Ascending aorta (tissue), 2 donors: ENCODE measurements around the gene RUFY1. TPM values are rescaled to one million over a fixed set of nuclear protein-coding genes. Genes with fewer than 3 reads are reported as not detected.
"Not testable (repeated sequence)": the region's sequence is repeated elsewhere in the genome, so short reads cannot be mapped to it uniquely, and the experiment has no call there.

ENCODE experiments used
- DNase-seq, 2 donors: peaks; one replicate each; pipeline ENCODE4 v3.0.0-alpha.2; 2019; ENCODE audit warnings: low spot score in 2 of 2
- H3K27ac ChIP-seq, 2 donors: fragments of 200-600 bp; sonication (generic); one replicate each; pipeline ENCODE4 v1.5.1; 2016 to 2017; ENCODE audit warnings: mild to moderate bottlenecking in 1 of 2
- H3K27me3 ChIP-seq: fragments of 200-600 bp; sonication (generic); one replicate; pipeline ENCODE4 v1.5.1; 2017
- H3K36me3 ChIP-seq, 2 donors: fragments of 200-600 bp; sonication (generic); one replicate each; pipeline ENCODE4 v1.5.1; 2016
- H3K4me1 ChIP-seq, 2 donors: fragments of 200-600 bp; sonication (generic); one replicate each; pipeline ENCODE4 v1.5.1; 2016 to 2017; ENCODE audit warnings: mild to moderate bottlenecking in 1 of 2
- H3K4me3 ChIP-seq, 2 donors: fragments of 200-600 bp; sonication (generic); one replicate each; pipeline ENCODE4 v1.5.1; 2016 to 2017; ENCODE audit warnings: mild to moderate bottlenecking in 1 of 2
- H3K9me3 ChIP-seq, 2 donors: fragments of 200-600 bp; sonication (generic); one replicate each; pipeline ENCODE4 v1.5.1; 2016
- intact Hi-C: fragments of 100-400 bp; cut with DNase I; formaldehyde crosslinking; loops from one replicate; pipeline ENCODE4 v1.15.1; 2023
- total RNA-seq: library from RNA; depleted of rRNA; stranded (reverse); fragments of >200 nt; gene quantifications from one replicate; pipeline ENCODE4 v1.1.0, GENCODE V29; 2016
- TF ChIP-seq, protein P1 (sequence below), 3 experiments: fragments of 200-600 bp in 2 of 3; fragments of 450-650 bp in 1 of 3; sonication (generic) in 2 of 3; IDR thresholded peaks; one replicate each; pipeline ENCODE4 v1.5.1; 2016 to 2019; ENCODE audit warnings: antibody characterized with exemption in 3 of 3, mild to moderate bottlenecking in 1 of 3, moderate library complexity in 1 of 3

The RUFY1 gene
- 12.2 TPM for total RNA-seq

DNA sequence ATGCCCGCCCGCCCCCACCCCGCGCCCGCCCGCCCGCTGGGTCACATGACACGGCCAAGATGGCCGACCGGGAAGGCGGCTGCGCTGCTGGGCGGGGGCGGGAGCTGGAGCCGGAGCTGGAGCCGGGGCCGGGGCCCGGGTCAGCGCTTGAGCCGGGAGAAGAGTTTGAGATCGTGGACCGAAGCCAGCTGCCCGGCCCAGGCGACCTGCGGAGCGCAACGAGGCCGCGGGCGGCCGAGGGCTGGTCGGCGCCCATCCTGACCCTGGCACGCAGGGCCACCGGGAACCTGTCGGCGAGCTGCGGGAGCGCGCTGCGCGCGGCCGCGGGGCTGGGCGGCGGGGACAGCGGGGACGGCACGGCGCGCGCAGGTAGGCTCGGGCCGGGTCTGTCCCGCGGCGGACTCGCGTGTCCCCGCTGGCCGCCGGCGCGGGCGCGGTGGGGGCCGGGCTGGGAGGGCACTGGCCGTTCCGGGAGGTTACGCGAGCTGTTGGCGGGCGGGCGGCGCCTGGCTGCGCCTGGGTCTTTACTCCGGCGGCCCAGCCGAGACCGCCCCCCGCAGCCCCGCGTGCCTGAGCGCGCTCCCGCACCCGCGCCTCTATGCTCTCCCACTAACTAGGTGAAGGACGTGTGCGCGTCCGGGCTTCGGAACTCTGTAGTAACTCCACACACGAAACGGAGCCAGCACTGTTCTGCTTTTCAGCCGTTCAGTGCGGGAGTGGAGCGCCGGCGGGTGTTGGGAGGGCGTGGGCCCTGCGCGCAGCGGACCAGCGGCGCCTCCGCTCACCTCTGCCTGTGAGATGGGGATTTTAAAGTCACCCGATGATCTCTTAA is at the start of gene RUFY1:
Gene RUFY1 (plus strand): TSS at position 44 of the 832 bp plus-strand sequence. CDS start 16 bp downstream, at position 60.
- H3K4me3 ChIP-seq = peak within 1 kb of the TSS; percentile 84 to 95
- DNase-seq = peak; percentile 24 to 85
- H3K9me3 ChIP-seq = no peaks in the 10 kb centered on the region
- intact Hi-C loops = loop anchor here (1.0 to 10.0 kb wide), 7 partner anchors 144 to 944 kb away; partner anchors contain the start of genes CANX, CLK4, CNOT6 and MAML1
- no peaks in the 10 kb centered on the region for H3K36me3 ChIP-seq
- H3K27me3 ChIP-seq = no peaks in the 10 kb centered on the region
- H3K4me1 ChIP-seq = peaks cover 6 to 19% of the 10 kb centered on the region in 2 donors
- TF ChIP-seq, protein P1, sequence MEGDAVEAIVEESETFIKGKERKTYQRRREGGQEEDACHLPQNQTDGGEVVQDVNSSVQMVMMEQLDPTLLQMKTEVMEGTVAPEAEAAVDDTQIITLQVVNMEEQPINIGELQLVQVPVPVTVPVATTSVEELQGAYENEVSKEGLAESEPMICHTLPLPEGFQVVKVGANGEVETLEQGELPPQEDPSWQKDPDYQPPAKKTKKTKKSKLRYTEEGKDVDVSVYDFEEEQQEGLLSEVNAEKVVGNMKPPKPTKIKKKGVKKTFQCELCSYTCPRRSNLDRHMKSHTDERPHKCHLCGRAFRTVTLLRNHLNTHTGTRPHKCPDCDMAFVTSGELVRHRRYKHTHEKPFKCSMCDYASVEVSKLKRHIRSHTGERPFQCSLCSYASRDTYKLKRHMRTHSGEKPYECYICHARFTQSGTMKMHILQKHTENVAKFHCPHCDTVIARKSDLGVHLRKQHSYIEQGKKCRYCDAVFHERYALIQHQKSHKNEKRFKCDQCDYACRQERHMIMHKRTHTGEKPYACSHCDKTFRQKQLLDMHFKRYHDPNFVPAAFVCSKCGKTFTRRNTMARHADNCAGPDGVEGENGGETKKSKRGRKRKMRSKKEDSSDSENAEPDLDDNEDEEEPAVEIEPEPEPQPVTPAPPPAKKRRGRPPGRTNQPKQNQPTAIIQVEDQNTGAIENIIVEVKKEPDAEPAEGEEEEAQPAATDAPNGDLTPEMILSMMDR (IDR thresholded peaks at IDR 0.05) = peak in 1 of 3 experiments; percentile 33
- peak within 1 kb of the TSS; percentile 92 to 98 for H3K27ac ChIP-seq

DNA sequence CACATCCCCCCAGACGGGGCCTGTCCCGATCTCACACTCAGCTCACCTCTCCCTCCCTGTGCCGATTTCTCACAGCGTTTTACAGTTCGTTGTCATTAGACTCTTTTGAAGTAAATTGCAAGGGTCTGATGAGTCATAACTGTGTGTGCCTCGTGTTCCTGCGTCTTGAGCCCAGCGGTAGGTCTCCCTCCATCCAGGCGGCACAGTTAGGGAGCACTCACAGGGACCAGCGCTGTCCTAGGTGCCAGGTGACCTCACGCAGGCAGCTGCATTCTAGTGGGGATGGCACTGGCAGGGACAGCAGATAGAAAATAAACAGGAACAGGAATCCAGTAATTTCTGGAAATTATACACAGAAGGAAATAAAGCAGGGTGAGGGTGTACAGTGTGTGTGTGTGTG is 48.4 kb upstream of the RUFY1 start:
- H3K4me1 ChIP-seq, H3K36me3 ChIP-seq, intact Hi-C loops, H3K9me3 ChIP-seq, H3K4me3 ChIP-seq, H3K27ac ChIP-seq, H3K27me3 ChIP-seq, DNase-seq: not testable (repeated sequence)

GRCh38 chr5:179502420-179502819 is 47.9 kb upstream of the RUFY1 start:
- DNase-seq, H3K4me1 ChIP-seq, H3K36me3 ChIP-seq, intact Hi-C loops, H3K27ac ChIP-seq, H3K4me3 ChIP-seq, H3K9me3 ChIP-seq, H3K27me3 ChIP-seq: not testable (repeated sequence)

GRCh38 chr5:179504191-179504590 is 46.2 kb upstream of the RUFY1 start:
- no peak overlapping the region for H3K4me3 ChIP-seq
- TF ChIP-seq, protein P1 (IDR thresholded peaks at IDR 0.05) = no peak
- H3K27me3 ChIP-seq = no peaks in the 10 kb centered on the region
- DNase-seq = no peak
- H3K9me3 ChIP-seq = no peaks in the 10 kb centered on the region
- H3K27ac ChIP-seq = no peak overlapping the region
- no peaks in the 10 kb centered on the region for H3K36me3 ChIP-seq
- intact Hi-C loops = no loop called here
- no peaks in the 10 kb centered on the region for H3K4me1 ChIP-seq

DNA sequence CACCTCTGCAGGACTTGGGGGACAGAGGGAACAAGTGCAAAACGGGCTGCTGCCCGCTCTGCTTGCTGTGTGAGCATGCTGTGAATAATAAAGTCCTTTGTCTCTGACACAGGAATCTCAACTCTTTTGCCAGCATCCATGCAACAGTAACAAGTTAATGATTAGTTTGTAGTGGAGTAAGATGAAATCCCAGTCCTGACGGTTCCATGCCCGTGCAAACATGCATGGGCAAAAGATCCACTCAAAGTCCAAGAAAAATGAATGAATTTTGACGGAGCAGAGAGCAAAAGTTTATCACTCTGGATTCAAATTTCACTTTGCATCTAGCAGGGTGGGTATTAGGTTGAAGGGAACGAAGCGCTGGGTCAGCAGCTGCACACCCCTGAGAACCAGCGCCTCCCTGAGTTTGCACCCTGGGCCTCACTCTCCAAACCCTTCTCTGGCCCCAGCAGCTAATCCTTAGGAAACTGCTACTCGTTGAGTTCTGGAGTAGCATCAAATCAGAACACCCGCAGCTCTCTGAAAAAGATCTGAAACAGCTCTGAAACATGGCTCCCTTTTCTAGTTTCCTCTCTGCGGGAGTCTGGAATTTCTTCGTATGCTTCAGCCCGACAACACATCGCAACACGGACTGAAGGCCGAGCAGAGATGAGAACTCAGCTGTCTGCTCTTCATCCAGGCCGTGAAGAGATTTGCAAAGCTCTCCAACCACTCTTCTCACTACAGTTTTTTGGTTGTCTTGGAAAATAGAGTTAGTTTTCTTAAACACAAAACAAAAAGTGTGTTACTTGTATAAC is 45.6 kb upstream of the RUFY1 start:
- no peaks in the 10 kb centered on the region for H3K36me3 ChIP-seq
- TF ChIP-seq, protein P1 (IDR thresholded peaks at IDR 0.05) = no peak
- no peak overlapping the region for H3K4me3 ChIP-seq
- H3K27ac ChIP-seq = no peak overlapping the region
- no peaks in the 10 kb centered on the region for H3K9me3 ChIP-seq
- H3K27me3 ChIP-seq = no peaks in the 10 kb centered on the region
- no peaks in the 10 kb centered on the region for H3K4me1 ChIP-seq
- intact Hi-C loops = no loop called here
- no peak for DNase-seq

- Histone ChIP-seq H3K27ac (no peak overlapping the region), H3K27me3 (no peaks in the 10 kb centered on the region), H3K9me3 (no peaks in the 10 kb centered on the region), H3K4me3 (no peak overlapping the region), H3K4me1 (no peaks in the 10 kb centered on the region), H3K36me3 (no peaks in the 10 kb centered on the region)
- TF ChIP-seq, protein P1 (IDR thresholded peaks at IDR 0.05) = no peak
- no peak for DNase-seq
- intact Hi-C loops = no loop called here
Observed at GRCh38 chr5:179505636-179506261, 44.6 kb upstream of the RUFY1 start.
